ENCODE data around the gene TNS3. TPM values are rescaled to one million over a fixed set of nuclear protein-coding genes. Genes with fewer than 3 reads are reported as not detected.

Gene TNS3
- total RNA-seq, 2 donors from 2014 or later: 64.8 to 69.3 TPM

DNA sequence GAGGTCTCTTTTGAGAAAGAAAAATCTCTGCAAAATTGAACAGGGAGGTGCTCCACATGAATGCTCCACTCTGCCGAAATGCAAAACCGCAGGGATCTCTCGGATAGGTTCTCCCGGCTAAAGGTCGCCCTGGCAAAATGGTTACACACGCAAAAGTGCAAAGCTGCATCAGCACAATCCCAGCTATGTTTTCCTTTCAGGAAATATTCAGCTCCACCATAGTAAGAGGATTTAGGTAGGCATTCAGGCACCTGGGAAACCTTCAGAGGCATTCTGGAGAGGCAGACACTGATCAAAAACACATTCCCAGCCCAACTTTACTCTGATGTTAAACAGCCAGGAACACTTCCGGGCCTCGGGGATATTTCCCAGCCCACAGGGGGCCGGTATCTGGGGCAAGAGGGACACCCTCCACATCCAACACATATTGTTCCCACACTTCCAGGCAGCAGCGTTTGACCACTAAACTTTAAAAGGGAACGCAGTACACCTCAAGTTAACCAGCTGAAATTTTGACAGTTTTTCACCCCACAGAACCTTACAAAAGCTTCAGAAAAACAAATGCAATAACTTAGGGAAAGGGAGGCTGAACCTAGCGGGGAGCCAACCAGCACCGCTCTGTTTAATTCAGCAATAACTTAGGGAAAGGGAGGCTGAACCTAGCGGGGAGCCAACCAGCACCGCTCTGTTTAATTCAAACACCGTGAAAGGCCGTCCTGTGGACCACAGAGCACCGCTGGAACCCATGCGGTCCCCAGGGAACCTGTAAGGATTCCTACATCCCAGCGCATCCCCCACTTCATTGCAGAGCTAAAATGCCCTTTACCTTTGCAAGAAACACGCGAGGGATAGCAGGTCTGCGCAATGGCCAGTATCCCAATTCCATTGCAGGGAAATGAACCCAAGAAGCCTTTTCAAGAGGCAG, 45.9 kb downstream of the TNS3 start:
- intact Hi-C loops (cut with DNase I): no loop called here
- DNase-seq (ENCODE audit: low spot score): peak; percentile 51

GRCh38 chr7:47535035-47535703, 46.7 kb downstream of the TNS3 start:
- intact Hi-C loops (cut with DNase I): no loop called here

GRCh38 chr7:47534322-47535034, 47.4 kb downstream of the TNS3 start:
- DNase-seq (ENCODE audit: low spot score): no peak
- intact Hi-C loops (cut with DNase I): no loop called here

More at GRCh38 chr7:47535035-47535703, 46.7 kb downstream of the TNS3 start:
- peak; percentile 26 for DNase-seq (ENCODE audit: low spot score)

DNA sequence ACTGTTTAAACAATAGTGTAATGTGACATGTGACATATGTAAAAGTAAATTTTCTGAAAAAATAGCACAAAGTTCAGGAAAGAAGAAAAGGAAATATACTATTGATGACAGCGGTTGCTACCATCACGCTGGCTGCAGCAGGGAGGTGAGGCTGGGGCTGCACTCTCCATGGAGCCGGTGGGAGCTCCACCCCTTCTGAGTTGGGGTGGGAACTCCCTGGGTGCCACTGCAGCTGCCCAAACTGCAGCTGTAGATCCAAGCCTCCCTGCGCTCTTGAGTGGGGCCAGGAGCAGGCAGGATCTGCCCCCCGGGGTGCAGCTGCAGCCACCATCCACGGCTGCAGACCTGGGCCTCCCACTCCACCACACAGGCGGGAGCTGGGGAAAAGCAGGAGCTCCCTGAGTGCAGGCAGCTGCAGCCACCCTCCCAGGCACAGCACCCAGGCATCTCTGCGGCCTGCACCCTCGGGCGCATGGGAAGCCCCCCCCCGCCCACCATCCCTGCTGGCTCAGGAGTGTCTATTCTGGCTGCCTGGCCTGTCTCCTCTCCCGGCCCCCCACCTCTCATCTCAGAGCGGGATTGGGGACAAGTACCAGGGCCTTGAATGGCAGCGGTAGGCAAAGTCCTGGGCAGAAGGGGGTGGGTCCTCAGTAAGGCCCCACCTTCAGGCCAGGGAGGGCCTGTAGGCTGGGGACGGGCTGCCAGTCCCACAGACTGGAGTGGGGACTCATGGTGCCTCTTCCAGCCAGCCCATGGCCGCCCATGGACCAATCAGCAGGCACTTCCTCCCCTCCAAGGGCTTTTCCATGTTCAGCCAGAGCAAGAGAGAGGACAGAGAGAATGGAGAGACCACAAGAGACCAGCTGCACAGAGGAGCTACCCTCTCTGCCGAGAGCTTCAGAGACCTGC, 50.1 kb downstream of the TNS3 start:
- DNase-seq (ENCODE audit: low spot score): peak; percentile 63
- intact Hi-C loops (cut with DNase I): no loop called here

DNA sequence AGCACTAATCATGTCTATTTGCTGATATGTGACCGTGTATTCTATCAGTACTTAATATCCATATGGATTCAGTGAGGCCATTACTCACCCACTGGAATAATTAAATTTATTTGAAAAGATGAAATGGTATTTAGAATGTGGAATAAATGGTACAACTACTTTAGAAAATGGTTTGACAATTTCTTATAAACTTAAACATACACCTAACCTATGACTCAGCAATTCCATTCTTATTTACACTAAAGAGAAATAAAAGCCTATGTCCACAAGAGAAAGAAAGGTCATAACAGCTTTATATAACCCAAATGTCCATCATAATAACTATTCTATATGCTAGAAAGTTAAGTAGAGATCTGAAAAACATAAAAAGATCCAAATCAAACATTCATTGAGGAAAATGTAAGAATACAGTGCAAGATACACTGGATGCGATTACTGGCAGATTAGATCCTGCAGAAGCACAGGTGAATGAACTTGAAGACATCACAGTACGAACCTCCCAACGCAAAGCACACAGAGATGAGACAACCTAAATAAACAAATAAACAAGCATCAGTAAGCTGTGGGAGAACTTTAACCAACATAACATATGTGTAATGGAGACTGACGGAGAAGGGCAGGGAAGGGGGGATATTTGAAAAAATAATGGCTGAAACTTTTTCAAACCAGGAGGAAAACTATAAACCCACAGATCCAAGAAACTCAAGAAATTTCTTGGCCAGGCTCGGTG, 51.9 kb downstream of the TNS3 start:
- intact Hi-C loops (cut with DNase I): no loop called here
- no peak for DNase-seq (ENCODE audit: low spot score)

DNA sequence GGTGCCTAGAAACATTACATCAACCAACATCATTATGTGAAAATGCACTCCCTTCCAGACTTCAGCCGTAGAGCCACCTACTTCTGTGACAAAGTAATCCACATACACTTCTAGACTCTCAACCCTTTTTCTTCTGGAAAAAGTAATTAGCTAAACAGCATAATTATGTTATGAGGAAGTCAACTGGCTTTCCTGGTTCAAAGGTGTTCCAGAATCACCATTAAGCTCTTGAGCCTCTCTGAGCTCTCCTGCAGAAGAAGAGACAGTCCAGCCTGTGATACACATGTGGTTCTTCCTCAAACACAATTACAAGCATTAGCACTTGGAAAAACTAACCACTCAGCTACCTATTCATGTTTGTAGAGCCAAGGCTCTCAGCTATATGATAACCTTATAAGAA, 52.5 kb downstream of the TNS3 start:
- intact Hi-C loops (cut with DNase I): no loop called here
- no peak for DNase-seq (ENCODE audit: low spot score)

GRCh38 chr7:47528471-47528870, 53.4 kb downstream of the TNS3 start:
- intact Hi-C loops (cut with DNase I): no loop called here
- DNase-seq (ENCODE audit: low spot score): no peak

GRCh38 chr7:47526466-47526865, 55.4 kb downstream of the TNS3 start:
- DNase-seq (ENCODE audit: low spot score): peak; percentile 59
- intact Hi-C loops (cut with DNase I): no loop called here

DNA sequence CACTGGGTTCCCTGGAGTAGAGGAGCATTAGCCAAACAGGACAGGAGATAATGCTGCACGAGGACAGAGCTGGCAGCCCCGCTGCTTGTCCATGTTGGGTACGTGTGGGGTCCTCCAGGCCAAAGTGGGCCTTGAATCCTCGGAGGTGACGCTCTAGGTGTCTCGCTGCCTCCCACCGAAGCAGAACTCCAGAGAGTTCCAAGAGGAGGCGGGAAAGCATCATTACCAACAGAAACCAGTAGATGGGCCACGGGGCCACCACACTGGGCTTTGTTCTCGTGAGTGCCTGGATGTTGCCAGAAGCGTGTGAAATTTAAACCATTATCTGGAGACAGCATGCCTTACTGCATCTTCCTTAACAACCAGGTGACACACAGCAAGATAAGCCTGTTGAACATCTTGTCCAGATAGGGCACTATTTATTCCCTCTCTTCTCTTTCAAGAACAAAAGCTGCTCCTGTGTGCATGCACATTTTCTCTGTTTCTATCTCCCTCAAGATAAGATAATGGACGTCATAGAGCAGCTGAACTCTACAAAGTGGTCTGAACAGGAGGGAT, 56.8 kb downstream of the TNS3 start:
- DNase-seq (ENCODE audit: low spot score): peak; percentile 57
- intact Hi-C loops (cut with DNase I): no loop called here

DNA sequence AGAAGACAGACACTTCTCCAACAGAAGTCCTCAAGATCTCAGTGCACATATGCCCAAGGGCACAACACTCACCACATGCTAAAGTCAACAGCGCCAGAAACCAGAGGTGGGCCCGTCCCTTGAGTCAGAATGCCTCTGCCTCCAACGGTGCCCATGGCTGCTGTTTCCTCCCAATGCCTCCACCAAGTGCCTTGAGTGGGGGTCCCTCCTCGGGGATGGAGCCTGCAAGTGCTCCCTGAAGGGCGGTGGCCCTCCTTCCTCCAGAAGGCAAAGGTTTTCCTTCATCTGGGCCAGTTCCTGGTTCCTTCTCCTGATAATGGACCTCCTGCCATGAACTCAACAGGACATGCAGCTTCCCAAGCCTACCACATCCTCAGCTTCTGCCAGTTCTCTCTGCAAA, 58.5 kb downstream of the TNS3 start:
- DNase-seq (ENCODE audit: low spot score): peak; percentile 37
- intact Hi-C loops (cut with DNase I): no loop called here

DNA sequence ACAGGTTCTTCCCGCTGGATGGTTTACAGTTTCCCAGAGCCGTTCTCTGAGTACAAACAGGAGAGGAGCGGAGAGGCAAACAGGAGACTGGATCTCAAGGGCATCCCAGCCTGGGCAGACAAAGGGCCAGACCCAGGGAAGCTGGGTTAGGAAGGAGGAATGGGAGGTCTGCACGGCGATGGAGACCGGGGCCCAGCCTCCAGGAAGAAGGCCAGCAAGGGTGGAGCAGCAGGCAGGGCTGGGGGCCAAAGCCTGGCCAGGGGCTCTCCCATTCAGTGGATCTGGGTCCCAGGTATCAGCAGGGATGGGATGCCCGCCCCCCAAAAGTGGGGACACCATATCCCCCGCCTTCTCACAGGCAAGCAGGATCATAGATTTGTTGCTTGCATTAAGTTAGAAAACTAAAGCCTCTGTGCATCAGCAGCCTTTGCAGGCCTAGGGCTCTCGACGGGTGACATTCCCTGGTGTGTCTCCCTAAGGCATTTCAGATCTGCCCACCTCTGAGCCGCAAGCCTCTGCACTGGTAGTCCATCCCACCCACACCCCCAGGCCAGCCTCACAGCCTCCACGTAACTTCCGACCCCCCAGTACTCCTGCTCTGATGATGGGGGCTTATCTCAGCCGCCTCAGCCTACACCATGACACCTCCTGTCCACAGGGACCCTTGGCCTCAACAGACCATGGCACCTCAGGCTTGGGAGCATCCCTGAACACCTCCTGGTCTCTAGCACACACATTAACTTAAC, 59.9 kb downstream of the TNS3 start:
- intact Hi-C loops (cut with DNase I): no loop called here
- peak; percentile 66 for DNase-seq (ENCODE audit: low spot score)

DNA sequence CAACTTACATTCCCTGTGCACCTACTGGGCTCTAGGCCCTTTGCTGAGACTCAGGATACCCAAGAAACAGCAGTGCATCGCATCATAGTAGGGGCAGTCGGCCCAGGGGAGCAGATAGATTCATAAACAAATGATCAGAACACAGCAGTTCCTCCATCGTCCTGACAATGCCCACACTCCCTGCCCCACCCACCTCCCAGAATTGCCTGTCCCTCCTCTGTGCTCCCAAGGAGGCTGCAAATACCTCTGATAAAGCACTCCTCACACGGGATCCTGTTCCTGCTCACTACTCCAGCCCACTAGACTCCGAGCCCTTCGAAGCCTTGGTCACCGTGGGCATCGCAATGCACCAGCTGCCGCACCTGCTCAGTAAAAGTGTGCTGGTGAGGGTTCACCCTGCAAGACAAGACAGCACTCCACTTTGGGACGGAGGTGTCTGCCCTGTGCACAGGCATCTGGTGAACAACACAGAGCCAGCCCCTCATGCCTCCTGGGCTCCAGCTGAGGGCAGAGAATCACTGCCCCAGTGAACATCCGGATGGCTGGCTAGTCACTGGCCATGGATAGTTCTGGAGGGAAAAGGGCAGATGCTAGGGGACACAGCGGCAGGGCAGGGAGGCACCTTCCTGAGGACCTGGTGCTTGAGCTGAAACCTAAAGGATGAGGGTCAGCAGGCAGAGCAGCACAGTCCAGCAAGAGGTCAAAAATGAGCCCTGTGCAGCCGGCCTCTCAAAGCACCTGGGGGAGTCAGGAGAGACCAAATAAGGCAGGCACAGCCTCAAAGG, 60.7 kb downstream of the TNS3 start:
- peak; percentile 72 for DNase-seq (ENCODE audit: low spot score)
- intact Hi-C loops (cut with DNase I): no loop called here

- intact Hi-C loops (cut with DNase I): no loop called here
- DNase-seq (ENCODE audit: low spot score): peak; percentile 92
These were observed 61.5 kb downstream of the TNS3 start for GRCh38 chr7:47520406-47520805.

DNA sequence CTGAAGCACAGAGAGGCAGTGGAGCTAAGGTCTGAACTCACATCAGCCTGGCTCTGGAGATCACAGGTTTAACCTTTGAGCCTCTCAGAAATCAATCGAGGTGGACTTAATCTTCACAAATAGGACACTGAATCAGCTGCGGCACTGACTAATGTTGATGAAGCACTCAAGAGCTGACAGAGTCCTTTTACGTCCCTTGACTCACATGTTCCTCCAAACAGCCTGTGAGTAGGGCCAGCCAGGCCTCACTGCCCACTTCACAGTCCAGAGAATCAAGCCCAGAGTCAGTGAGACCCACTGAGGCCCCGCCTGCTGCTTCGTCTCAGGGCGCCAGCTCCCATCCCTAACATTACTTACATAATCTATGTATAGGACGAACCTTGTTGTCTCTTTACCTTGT, 63.1 kb downstream of the TNS3 start:
- intact Hi-C loops (cut with DNase I): no loop called here

GRCh38 chr7:47517821-47518480, 64.0 kb downstream of the TNS3 start:
- peak; percentile 80 for DNase-seq (ENCODE audit: low spot score)
- intact Hi-C loops (cut with DNase I): no loop called here

More for the DNA sequence above, 63.1 kb downstream of the TNS3 start:
- DNase-seq (ENCODE audit: low spot score): peak; percentile 84

DNA sequence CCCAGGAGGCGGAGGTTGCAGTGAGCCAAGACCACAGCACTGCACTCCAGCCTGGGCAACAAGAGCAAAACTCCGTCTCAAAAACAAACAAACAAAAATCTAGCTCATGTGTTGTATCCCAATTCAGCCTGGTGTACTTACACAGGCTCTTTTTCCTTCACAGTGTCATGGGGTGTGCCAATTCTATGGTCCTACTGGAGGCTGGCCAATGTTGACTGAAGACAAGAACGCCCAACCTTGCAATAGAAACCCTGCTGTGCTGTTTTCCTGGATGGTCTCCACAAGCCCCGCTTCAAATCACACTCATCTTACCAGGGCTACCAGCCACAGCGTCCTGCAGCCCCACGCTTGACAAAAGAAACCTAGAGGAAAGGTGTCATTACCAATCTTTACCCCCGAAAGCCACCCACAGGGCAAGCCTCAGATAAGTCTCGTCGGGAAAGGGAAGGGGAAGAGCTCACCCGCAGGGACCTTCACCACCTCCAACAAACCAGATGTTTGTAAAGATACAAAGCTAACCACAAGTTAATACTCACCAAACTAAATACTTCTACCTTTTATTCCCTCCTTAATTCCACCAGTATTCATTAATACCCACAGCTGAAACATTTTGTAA, 64.8 kb downstream of the TNS3 start:
- DNase-seq (ENCODE audit: low spot score): peak; percentile 57
- intact Hi-C loops (cut with DNase I): no loop called here
